Esophagus mucosa (tissue), 1 donor: Measurements from ENCODE around the gene KIRREL3. TPM values are rescaled to one million over a fixed set of nuclear protein-coding genes. Genes with fewer than 3 reads are reported as not detected.

Experiments
- ATAC-seq: fragments of 200-7000 bp; cut with Tn5 transposase; one replicate; pipeline ENCODE4 v1.9.1; 2020
- total RNA-seq: library from RNA; stranded (reverse); gene quantifications from one replicate; pipeline ENCODE4 v1.2.4, GENCODE V29; 2023
- donor health status: DM: yes; HTN: yes; CAD: no.

The KIRREL3 gene
- total RNA-seq, 1 donor from 2014 or later, result 0.36 TPM

DNA sequence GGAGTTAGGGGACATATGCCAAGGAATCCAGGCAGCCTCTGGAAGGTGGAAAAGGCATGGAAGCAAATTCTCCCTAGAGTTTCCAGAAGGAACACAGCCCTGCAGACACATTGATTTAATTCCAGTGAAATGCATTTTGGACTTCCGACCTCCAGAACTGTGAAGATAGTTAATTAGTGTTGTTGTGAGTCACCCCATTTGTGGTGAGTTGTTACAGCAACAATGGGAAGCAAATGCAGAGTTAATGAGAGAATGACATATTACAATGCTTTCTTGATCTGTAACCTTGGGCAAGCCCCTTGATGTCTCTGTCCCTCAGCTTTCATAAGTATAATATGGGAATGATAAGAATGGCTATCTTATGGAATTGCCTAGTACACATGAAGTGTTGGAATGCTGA, 178.7 kb downstream of the KIRREL3 start:
- no peak for ATAC-seq

DNA sequence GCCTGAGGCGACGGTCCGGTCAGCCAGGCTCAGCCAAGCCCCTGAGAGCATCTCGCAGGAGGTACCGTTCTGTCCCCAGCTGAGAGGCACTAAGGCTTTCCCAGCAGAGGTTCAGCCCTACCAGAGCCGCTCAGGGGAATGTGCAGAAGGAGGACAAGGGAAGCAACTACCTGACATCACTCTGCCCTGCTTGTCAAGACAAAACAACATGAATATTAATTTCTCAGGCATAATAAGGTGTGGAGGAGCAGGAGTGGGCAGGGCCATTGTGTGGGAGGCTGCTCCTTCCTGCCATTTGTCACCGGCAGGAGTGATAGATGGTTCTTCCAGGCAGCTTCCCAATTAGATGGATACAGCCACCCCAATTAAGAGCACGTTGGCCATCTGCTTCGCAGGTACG, 181.4 kb downstream of the KIRREL3 start:
- ATAC-seq, result no peak

DNA sequence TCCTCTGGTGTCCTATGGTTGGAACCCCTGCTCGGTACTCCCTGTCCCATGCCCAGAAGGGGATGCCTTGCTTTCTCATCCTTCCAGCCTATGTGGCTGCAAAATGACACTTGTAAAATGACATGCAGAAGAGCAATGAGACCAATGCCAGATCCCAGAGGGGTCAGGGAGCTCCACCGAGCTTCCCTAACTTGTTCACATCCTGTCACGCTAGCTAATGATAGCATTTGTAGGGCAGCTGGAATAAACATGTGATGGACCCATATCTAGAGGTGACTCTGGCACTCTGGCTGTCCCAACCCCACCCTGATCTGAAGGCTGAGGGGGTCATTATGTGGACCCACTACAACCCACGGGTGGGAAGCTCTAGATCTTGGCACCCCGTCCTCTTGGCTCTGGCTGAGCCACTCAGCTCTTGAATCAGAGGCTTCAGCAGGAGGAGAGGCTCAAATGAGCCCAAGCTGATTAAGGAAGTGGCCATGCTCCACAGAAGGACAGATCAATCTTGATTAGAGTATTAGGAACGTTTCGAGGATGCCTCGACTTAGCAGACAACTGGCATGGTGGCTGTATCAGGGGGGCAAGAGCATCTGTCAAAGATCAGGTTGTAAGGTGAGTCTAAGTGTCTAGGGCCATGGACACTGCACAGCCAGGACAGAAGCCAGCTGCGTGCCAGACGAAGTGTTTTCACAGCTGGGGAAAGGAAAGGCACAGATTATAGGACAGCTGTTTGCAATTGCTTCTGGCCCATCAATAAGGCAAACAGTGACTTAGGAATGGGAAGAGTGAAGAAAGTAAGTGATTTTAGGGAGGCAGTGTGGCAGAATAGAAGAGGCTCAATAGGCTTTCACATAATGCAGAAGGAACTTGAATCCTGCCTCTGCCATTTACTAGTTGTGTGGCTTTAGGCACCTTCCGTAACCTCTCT, 182.8 kb downstream of the KIRREL3 start:
- ATAC-seq, result no peak

DNA sequence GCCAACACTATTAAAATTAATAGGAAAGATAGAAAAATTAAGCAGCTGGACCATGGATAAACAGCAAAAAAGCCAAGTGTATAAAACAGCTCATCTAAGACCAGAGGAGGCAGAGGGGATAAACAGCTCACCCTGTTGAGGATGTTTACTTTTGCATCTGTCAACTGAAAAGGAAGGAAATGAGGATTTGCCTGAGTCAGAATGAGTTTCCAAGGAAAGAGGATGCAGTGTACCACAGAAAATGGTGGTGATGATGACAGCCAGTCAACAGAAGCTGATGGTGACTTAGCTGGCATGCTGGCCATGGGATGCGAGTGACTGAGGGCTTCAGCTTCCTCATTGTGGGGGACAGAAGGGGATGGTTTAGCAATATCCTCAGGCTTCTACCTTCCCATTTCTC, 183.5 kb downstream of the KIRREL3 start:
- no peak for ATAC-seq

DNA sequence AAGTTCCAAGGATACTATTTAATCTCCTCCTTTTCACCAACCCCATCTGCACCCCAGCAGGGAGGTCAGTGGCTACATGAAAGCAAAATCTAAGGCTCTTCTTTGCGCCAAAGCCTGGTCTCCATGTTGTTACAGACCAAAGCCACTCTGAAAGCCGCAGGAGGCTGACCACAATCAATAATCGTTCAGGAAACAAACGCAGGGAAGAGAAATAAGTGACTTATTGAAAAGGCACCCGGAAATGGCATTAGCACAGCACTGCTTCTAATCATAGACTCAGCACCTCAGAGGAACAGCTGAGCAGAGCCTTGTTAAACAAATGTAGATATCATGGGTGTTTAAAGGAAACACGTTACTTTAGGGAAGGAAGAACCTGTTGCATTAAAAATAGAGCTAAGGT, 183.9 kb downstream of the KIRREL3 start:
- no peak for ATAC-seq

DNA sequence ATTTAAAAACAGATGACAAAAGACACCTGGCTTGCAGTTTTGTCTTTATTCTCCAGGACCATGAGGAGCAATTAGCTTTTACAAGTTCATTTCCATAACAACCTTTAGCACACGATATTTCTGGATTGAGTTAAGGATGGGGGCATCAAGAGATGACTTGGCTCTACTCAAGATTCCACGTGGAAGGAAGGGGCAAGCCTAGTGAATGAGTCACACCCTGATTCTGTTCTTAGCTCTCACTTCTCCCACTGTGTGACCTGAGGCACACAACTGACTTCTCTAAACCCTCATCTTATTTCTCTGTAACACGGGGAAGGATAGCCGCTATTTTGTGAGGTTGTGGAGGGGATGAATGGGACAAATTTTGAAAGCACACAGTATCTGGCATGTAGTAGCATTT, 185.5 kb downstream of the KIRREL3 start:
- ATAC-seq, result no peak

DNA sequence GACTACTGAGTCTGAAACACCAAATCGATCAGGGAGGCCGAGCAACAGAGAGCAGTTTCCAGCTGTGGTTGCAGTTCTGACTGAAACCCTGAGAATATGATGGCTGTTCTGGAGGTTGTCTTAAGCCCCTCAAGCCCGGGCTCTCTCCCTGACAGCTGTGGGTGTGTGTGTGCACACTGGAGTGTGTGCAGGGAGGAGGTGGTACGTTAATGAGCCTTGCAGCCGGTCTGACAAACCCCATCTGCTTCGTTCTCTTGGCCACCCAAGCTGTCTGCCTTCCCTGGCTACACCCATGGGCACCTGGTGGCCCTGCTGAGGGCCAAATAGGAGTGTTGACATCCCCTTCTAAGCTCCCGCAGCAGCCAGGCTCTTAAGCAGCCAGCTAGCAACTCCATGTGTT, 189.8 kb downstream of the KIRREL3 start:
- ATAC-seq, result no peak

DNA sequence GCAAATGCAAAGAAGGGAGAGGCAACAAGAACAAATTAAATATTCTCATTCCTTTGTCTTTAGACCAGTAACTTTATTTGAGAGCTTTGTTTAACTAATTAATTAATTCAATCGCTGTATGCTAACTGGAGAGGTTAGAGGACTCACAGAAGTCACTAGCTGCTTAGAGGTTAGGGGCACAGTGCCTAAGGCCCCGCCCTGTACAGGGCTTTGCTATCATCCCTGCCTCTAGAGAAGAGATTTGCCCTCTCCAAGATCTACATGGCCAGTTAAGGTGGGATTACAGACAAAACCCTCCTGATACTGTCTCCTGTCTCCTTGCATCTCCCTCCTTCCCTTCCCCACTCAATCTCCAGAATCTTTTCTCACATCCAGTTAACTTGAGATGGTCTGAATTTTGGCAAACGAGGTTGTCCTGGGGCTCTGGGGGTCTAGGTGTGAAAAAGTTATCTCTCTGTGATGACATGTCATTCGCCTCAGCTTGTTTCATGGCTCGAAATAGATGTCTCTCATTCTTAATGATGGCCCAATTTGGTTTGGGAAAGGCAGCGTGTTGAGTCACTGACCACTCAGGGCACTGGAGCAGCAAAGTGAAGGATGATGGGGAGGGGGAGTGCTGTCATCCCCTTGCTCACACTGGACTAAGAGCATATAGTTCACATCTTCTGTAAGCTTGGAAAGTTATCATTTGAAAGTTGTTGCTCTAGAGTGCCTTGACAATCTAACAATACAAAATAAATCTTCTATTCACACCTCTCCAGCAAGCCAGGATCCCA, 190.9 kb downstream of the KIRREL3 start:
- no peak for ATAC-seq

DNA sequence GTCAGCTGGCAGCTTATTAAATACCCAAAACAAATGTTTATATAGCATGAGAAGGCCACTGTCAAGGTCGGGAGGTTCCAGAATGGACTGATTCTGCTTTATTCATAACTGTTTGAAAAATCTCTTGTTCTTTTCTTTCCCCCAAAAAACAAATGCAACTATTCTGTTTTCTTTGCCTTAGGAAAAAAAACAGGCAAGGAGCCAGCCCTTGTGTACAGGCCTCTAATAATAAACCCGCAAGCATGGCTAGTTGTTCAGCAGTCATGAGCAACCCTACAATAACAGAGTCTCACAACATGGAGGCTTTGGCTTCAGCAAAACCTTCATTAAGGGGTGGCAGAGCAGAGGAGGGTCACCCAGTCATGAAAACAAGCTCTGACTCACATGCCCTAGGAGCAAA, 191.7 kb downstream of the KIRREL3 start:
- ATAC-seq, result no peak

DNA sequence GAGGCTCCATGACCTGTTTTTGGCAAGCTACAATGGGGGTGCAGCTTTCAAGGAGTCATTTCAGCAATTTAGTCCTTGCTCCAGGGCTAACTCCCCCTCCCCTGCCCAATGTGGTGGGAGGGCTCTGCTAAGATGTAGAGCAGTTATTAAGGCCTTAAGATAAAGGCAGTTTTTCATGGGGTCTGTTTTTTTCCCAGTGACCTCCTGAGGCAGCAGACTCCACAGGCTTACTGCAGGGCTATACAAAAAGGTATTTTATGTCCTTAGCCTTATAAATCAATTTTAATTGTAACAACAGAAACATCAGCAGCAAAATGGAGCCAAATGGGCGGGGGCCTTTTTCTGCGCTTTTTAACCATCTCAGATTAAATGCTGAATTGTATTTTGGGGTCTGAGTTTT, 192.3 kb downstream of the KIRREL3 start:
- no peak for ATAC-seq

DNA sequence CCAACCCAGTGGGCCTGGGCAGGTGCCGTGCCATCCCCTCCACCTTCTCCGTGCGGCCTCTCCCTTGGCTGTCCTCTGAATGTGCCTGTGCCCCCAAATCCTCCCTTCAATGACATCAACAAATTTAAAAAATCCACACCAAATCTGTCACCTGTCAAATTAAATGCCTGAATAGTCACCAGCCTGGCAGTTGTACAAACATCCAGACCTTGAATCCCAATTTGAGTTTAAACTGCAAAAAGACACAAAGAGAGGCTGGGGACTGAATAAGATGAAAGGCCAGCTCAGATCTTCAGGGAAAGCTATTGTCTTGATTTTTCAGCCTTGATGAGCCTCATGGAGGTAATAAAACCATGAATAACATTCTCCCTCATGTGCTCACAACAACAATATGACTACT, 194.7 kb downstream of the KIRREL3 start:
- ATAC-seq, result no peak

DNA sequence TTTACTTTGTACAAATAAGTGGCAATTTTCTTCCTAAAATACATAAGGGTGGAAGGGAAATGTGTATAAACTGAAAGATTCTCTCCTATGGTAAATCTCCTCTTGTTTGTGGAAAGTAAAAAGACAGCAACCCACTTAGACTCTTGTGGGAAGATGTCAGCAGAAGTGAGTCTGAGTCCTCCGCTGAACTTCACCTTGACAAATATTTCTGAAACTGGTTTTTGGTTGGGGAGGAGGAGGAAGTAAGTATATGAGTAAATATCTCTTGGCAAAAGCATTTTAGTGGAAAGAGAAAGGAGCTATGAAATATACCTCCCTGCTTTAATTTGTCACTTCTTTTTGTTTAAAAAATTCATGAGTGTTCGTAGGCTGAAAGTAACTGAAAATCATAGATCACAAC, 196.2 kb downstream of the KIRREL3 start:
- no peak for ATAC-seq

DNA sequence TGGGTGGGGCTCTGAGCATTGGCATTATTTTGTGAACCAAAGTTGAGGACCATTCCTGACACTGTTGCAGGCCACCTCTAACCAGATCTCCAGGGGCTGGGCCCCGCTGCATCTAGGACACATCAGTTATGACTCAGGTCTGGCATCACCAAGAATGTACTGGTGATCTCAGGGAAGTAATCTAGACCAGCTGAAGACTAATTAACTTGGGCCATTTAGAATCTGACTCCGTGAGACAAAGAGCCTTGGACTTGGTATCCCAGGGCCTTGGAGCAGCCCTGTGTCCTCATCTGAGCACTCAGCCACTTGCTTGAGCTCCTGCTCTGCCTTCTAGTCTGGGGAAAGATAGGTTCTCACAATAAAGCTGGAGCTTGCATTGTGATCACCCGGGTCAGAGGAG, 200.6 kb downstream of the KIRREL3 start:
- ATAC-seq, result no peak

DNA sequence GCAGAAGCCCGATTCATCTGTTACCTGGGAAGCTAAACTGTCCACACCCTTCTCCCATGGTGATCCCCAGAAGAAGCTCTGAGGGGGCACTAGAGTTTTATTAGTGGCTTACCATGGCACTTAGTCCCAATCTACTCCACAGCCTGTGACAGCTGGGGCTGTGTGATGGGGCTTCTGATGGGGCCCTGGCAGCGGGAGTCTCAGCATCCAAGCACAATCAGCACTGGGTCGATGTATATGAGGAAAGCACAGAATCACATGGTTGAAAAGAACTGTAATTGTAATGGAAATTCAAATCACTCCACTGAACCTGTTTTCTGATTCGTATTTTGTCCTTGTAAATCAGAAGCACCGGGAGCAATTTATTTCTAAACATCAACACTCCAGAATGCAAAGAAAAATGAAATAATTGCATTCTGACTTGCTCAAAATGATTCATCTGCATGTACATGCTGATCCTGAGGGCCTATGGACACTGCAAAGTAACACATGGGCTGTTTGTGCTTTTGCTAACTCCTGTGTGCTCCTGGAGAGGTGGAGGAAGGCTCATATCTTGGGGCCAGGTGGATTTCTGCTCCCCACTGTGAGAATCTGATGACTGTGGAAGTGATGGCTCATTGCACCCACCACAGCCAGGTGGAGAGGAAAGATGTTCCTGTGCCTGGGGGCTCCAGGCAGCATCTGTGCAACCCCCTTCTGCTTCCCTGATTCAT, 203.0 kb downstream of the KIRREL3 start:
- no peak for ATAC-seq

DNA sequence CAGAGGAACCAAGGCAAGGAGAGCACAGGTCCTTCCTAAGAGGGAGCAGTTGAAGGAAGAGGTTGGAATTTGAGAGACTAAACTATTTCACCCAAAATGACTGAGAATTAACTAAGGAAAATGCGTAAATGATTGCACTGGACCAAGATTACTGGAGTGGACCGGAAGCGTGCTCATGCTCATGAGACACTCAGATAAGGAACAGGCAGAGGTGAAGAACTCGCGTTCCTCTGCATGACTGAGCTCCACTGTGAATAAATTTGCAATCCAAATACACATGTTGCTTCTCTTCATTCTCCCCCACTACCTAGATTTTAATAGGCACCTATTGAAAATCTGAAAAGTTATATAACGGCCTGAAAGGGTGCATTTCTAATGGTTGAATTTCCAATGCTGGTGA, 207.0 kb downstream of the KIRREL3 start:
- ATAC-seq, result no peak

DNA sequence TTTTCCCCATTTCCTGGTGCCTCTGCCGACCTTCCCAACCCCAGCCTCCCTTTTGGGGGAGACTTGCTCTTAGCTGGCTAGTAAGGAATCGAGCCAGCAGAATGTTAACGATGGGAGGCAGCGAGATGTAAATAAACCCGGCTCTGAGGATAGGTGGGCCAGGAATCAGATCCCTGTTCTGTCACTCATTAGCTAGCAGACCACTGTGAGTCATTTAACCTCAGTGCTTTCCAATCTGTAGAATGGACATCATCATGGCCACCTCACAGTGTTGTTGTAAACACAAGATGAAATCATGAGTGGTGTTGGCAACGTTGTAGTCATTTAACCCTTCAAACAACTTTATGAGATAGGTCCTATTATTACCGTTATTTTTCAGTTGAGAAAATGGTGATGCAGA, 208.6 kb downstream of the KIRREL3 start:
- ATAC-seq, result no peak

DNA sequence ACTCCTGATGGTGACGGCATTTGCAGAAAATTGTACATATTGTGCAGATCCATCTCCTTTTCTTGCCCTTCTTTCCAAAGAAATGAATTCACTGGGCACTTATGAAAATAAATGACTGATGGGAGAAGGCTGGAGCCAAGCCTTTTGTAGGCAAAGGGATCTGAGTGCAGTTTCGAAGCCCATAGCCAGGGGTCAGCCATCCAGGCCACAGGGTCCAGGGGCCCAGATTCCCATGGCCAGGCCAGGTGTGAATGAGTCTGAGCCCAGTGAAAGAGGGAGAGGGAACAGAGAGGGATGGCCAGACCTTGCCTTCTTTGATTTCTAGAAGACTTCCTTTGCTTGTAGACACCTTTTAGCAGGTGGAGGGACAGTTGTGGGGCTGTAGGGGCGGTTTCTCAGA, 209.1 kb downstream of the KIRREL3 start:
- no peak for ATAC-seq

DNA sequence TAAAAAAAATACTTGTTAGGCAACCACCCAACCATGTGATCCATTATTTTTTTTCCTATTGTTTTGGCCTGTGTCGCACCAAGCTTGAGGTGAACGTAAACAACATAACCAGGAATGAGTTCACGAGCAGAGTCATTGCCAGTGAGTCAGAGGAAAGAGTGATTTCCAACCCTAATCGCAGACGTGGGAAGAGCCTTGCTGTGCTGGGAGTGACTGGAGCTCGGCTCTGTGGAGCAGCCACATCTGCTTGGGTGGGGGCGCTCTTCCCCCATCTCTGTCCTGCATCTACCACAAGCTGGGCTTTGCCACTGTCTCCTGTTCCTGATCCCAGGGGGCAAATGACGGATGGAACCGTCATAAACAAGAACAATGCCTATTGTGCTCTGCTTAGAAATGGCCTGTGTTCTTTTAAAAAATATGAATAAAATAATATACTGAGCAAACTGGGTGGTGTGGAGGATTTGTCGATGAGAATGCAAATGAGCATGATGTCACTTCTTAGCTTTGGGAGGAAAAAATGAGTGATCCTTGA, 210.0 kb downstream of the KIRREL3 start:
- no peak for ATAC-seq

DNA sequence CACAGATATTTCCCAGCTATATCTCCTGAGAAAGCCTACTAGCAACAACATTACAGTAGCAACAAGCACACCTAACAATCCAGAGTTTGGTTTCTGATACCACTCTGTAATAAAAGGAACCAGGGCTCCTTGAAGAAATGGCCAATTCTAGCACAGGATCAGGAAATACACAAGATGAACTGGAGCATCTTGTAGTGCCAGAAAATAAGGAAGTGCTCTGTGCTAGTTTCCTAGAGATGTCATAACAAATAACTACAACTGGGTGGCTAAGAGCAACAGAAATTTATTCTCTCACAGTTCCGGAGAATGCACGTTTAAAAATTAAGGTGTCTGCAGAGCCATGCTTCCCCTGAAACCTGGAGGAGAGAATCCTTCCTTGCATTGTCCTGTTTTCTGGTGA, 217.8 kb downstream of the KIRREL3 start:
- ATAC-seq, result no peak

DNA sequence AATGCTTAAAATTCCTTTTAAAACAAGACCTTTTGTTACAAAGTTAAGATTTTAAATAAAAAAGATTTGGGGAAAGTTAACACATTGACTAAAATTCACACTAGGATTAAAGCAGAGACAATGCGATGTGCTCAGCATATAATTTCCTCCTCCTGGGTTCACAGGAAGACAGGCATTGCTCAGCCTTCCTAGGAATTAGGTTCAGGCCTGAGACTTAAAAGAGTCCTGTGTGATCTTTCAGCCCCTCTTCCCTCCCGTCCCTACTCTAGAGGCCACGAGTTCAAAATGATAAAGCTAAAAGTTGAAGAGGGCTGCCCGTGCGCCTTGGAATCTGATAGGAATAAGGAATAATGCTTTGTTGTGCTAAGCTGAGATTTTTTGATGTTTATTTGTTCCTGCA, 218.6 kb downstream of the KIRREL3 start:
- no peak for ATAC-seq

DNA sequence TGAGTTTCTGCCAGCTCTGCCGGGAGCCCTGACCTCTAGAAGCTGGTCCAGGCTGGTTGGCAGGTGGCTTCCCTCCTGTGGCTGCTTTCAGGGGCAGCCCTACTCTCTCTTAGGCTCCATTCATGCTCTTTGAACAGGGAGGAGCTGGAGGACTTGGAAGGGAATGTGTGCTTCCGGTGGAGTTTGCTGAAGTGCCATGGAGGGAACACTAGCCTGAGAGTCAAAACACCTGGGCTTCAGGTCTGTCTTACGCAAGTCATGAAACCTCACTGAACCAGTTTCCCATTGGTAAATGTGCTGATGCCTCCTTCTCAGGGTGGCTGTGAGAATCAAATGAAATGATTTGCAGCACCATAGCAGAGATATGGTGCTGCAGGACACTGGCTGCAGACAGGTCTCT, 224.5 kb downstream of the KIRREL3 start:
- no peak for ATAC-seq

DNA sequence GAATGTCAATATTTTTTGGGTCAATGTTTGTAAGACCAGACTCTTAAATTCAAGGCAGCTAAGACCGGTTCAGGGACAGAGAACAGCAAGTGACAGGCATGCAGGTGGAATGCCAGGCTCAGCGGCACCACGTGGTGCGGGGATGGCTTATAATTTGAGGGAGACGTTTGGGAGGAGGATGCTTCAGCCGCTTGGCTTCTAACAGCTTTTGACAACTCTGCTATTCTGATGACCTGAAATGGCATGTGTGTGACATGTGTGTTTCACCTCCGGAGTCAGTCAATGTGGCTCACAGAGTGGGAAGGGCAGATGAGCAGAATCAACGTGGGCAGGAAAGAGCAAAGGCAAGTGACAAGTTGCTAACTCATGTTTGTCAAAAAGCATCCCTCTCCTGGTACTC, 228.3 kb downstream of the KIRREL3 start:
- ATAC-seq, result no peak

DNA sequence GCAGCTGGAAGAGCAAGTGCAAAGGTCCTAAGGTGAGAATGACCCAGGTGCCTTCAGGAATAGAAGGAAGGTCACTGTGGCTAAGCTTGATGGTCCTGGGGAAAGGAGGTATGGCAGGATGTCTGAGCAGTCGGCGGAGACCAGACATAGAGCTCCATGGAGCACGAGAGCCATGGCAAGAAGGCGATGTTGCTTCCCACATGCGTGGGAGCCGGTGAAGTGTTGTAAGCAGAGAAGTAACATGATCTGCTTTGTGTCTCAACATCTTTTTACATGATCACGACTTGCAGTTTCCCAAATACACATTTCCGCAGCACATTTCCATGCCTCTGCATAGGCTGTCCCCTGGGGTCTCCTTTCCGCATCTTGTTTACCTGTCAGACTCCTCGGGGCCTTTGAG, 231.9 kb downstream of the KIRREL3 start:
- no peak for ATAC-seq
